ENCODE results near the gene ANGPT4. TPM values are rescaled to one million over a fixed set of nuclear protein-coding genes. Genes with fewer than 3 reads are reported as not detected.

ANGPT4 gene
- total and polyA plus RNA-seq, 9 of the 15 experiments (the other 6 are each of a cell fraction or from before 2014, with no cell fraction given), result not detected

- H3K9me1 ChIP-seq (ENCODE audit: control insufficient read depth, insufficient read depth, low read length), result no peaks in the 10 kb centered on the region
- no peaks in the 10 kb centered on the region for H3K4me1 ChIP-seq (replicated peaks in 1 of 2; ENCODE audit: control insufficient read depth in 2 of 2, insufficient read depth in 2 of 2, low read length in 2 of 2)
- no TSS peak for BruUV-seq (replicated peaks)
- POLR2A ChIA-PET, result interaction anchor here (0.6 kb wide), 1 partner anchor 7 kb away, joined by 3 read pairs; no protein-coding TSS in a partner anchor
- FAIRE-seq (no peak), DNase-seq (ENCODE audit: extremely low read depth in 1 of 4, low spot score in 3 of 4) (no peak), ATAC-seq (no peak)
- H3K9ac ChIP-seq (ENCODE audit: insufficient read depth in 1 of 2, low read depth in 2 of 2, low read length in 2 of 2), result no peak overlapping the region
- WGBS (ENCODE audit: insufficient coverage, low coverage, missing lambda C conversion rate), result 0% methylated on average over 4 of the region's 4 CpGs
- no peak overlapping the region for H3K27ac ChIP-seq (ENCODE audit: extremely low read depth, low read depth, low read length)
- intact Hi-C loops (cut with micrococcal nuclease) (no loop called here), in situ Hi-C loops (cut with MboI) (no loop called here)
- no peak overlapping the region for H2AFZ ChIP-seq (ENCODE audit: low read depth, low read length)
- peaks cover 3 to 29% of the 10 kb centered on the region in 2 experiments; a peak in 4 of 5 replicates for H3K27me3 ChIP-seq (ENCODE audit: control insufficient read depth in 2 of 2, insufficient read depth in 2 of 2, low read length in 2 of 2)
- H3K79me2 ChIP-seq (ENCODE audit: control insufficient read depth, insufficient read depth, low read length), result no peaks in the 10 kb centered on the region
- H3K9me3 ChIP-seq (replicated peaks; ENCODE audit: control insufficient read depth, insufficient read depth, low read depth, low read length), result no peaks in the 10 kb centered on the region
- H4K20me1 ChIP-seq (replicated peaks; ENCODE audit: control insufficient read depth, insufficient read depth, low read length), result no peaks in the 10 kb centered on the region
- H3K4me3 ChIP-seq, result no peak overlapping the region
- CTCF ChIA-PET (ENCODE audit: low intra/inter-chr PET ratio), result no interaction called here
- no peak overlapping the region for H3K4me2 ChIP-seq (ENCODE audit: insufficient read depth, low read length)
- no peaks in the 10 kb centered on the region for H3K36me3 ChIP-seq (ENCODE audit: control insufficient read depth, insufficient read depth, low read length)
- TF ChIP-seq E2F8 (IDR thresholded peaks at IDR 0.05; ENCODE audit: low read depth, partially characterized antibody) (no peak), NEUROD1 (IDR thresholded peaks at IDR 0.05; ENCODE audit: borderline replicate concordance, low read depth, low read length, partially characterized antibody) (no peak), EHMT2 (IDR thresholded peaks at IDR 0.05) (no peak), ADNP (tag; IDR thresholded peaks at IDR 0.05) (no peak), ETS1 (conservative IDR thresholded peaks at IDR 0.05; ENCODE audit: control insufficient read depth, low read depth, low read length) (no peak), FOXM1 (IDR thresholded peaks at IDR 0.05; ENCODE audit: low read depth) (no peak), FOXM1 (CRISPR knock-in tag; IDR thresholded peaks at IDR 0.05; ENCODE audit: low read depth) (no peak), ZNF511 (CRISPR knock-in tag; IDR thresholded peaks at IDR 0.05) (no peak), ZKSCAN3 (CRISPR knock-in tag; IDR thresholded peaks at IDR 0.05) (no peak), RFX5 (IDR thresholded peaks at IDR 0.05; ENCODE audit: low read depth, low read length) (no peak), THAP7 (CRISPR knock-in tag; IDR thresholded peaks at IDR 0.05) (no peak), GTF2A2 (tag; IDR thresholded peaks at IDR 0.05) (no peak), PTTG1 (tag; IDR thresholded peaks at IDR 0.05; ENCODE audit: low read depth) (no peak), MTF1 (CRISPR knock-in tag; IDR thresholded peaks at IDR 0.05; ENCODE audit: borderline replicate concordance) (no peak), PREB (CRISPR knock-in tag; IDR thresholded peaks at IDR 0.05) (no peak), ZNF23 (CRISPR knock-in tag; IDR thresholded peaks at IDR 0.05) (no peak), NFRKB (IDR thresholded peaks at IDR 0.05; ENCODE audit: low read depth) (no peak), CHCHD3 (CRISPR knock-in tag; IDR thresholded peaks at IDR 0.05) (no peak), ZNF583 (CRISPR knock-in tag; IDR thresholded peaks at IDR 0.05) (no peak)
Measured at GRCh38 chr20:891706-892080, 24.4 kb downstream of the ANGPT4 start.

Measured in K562 (cell line).